Renal cortex interstitium (tissue), 3 donors: Measurements from ENCODE around the gene SMU1. TPM values are rescaled to one million over a fixed set of nuclear protein-coding genes. Genes with fewer than 3 reads are reported as not detected.

Experiments used
- polyA plus RNA-seq, 3 donors: library from polyadenylated mRNA; unstranded; fragments of 120-200 nt; gene quantifications; one replicate each; pipeline ENCODE4 v1.2.1, GENCODE V29; 2013; ENCODE audit not compliant: insufficient read length in 3 of 3

The SMU1 gene
- polyA plus RNA-seq, 3 donors, result 25.4 to 32.7 (median 27.4) TPM

Other genes with a start within 250 kb of the SMU1 start
- gene APTX, start 75.0 kb downstream of the SMU1 start, polyA plus RNA-seq, result 10 to 100 TPM; 42.0 to 47.7 (median 46.5) TPM
- 100 to 1,000 TPM; 188 to 274 (median 255) TPM for gene DNAJA1, start 51.4 kb downstream of the SMU1 start, polyA plus RNA-seq
- gene B4GALT1, start 90.7 kb upstream of the SMU1 start, polyA plus RNA-seq, result 100 to 1,000 TPM; 102 to 154 (median 129) TPM
- not detected for gene SPINK4, start 163.5 kb upstream of the SMU1 start, polyA plus RNA-seq
- 10 to 100 TPM; 73.6 to 85.7 (median 79.5) TPM for gene BAG1, start 188.0 kb upstream of the SMU1 start, polyA plus RNA-seq
- gene CHMP5, start 188.4 kb upstream of the SMU1 start, polyA plus RNA-seq, result 100 to 1,000 TPM; 105 to 129 (median 106) TPM
- 10 to 100 TPM; 30.5 to 40.8 (median 35.0) TPM for gene NFX1, start 213.8 kb upstream of the SMU1 start, polyA plus RNA-seq